ENCODE data around the gene DSCAM. TPM values are rescaled to one million over a fixed set of nuclear protein-coding genes. Genes with fewer than 3 reads are reported as not detected.

Gene DSCAM
- total and polyA plus RNA-seq, 8 donors = 0.37 TPM; not detected in 7

- no peaks in the 10 kb centered on the region for H3K9me3 ChIP-seq
- TF ChIP-seq POLR2A (IDR thresholded peaks at IDR 0.05) (no peak), POLR2AphosphoS5 (IDR thresholded peaks at IDR 0.05) (no peak), CTCF (IDR thresholded peaks at IDR 0.05) (no peak), EP300 (IDR thresholded peaks at IDR 0.05) (no peak)
- H3K4me1 ChIP-seq = no peaks in the 10 kb centered on the region
- no peak overlapping the region for H3K27ac ChIP-seq
- intact Hi-C loops (cut with DNase I; ENCODE audit: low total_unique reads) = no loop called here
- no peak overlapping the region for H3K4me3 ChIP-seq
- peaks cover 0 to 9% (median 0%) of the 10 kb centered on the region in 3 donors for H3K27me3 ChIP-seq
- H3K36me3 ChIP-seq = no peaks in the 10 kb centered on the region
- WGBS, 5 donors = 52 to 72% (median 61%) methylated on average over 3 of the region's 3 CpGs
- DNase-seq = no peak
These were observed 110.8 kb downstream of the DSCAM start for GRCh38 chr21:40736145-40736544.

DNA sequence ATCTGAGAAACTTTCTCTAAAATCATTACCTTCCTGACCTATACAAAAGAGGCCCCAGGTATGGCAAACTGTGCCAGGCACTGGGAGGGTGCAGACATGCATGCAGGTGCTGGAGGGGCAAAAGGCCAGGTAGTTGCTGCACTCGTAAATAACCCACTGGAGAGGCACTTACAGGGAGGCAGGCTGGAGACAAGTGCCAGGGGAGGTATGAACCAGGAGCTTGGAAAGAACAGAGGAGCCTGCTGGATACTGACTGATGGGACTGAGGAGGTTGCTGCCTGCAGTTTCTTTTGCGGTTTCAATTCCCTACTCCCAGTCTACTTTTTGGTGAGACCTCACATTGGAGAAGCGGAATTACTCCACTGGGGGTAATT lies 113.9 kb downstream of the DSCAM start:
- no peaks in the 10 kb centered on the region for H3K4me1 ChIP-seq
- no peaks in the 10 kb centered on the region for H3K27me3 ChIP-seq
- no peaks in the 10 kb centered on the region for H3K9me3 ChIP-seq
- H3K4me3 ChIP-seq = no peak overlapping the region
- intact Hi-C loops (cut with DNase I; ENCODE audit: low total_unique reads) = no loop called here
- H3K27ac ChIP-seq = no peak overlapping the region
- no peak for DNase-seq
- no peaks in the 10 kb centered on the region for H3K36me3 ChIP-seq
- WGBS, 5 donors = 70 to 84% (median 79%) methylated on average over 3 of the region's 3 CpGs
- TF ChIP-seq EP300 (IDR thresholded peaks at IDR 0.05) (no peak), POLR2A (IDR thresholded peaks at IDR 0.05) (no peak), CTCF (IDR thresholded peaks at IDR 0.05) (no peak), POLR2AphosphoS5 (IDR thresholded peaks at IDR 0.05) (no peak)

- no peaks in the 10 kb centered on the region for H3K36me3 ChIP-seq
- TF ChIP-seq EP300 (IDR thresholded peaks at IDR 0.05) (no peak), CTCF (IDR thresholded peaks at IDR 0.05) (no peak), POLR2AphosphoS5 (IDR thresholded peaks at IDR 0.05) (no peak), POLR2A (IDR thresholded peaks at IDR 0.05) (no peak)
- no peaks in the 10 kb centered on the region for H3K4me1 ChIP-seq
- H3K4me3 ChIP-seq = no peak overlapping the region
- no peak overlapping the region for H3K27ac ChIP-seq
- DNase-seq = no peak
- no peaks in the 10 kb centered on the region for H3K27me3 ChIP-seq
- H3K9me3 ChIP-seq = no peaks in the 10 kb centered on the region
- WGBS, 5 donors = 61 to 79% (median 66%) methylated on average over 4 of the region's 4 CpGs
- intact Hi-C loops (cut with DNase I; ENCODE audit: low total_unique reads) = no loop called here
These were observed 114.5 kb downstream of the DSCAM start for GRCh38 chr21:40732253-40733023.

- no peaks in the 10 kb centered on the region for H3K27me3 ChIP-seq
- H3K27ac ChIP-seq = no peak overlapping the region
- no peak for TF ChIP-seq POLR2AphosphoS5 (IDR thresholded peaks at IDR 0.05)
- TF ChIP-seq EP300 (IDR thresholded peaks at IDR 0.05) = no peak
- no peak for TF ChIP-seq CTCF (IDR thresholded peaks at IDR 0.05)
- no peak for TF ChIP-seq POLR2A (IDR thresholded peaks at IDR 0.05)
- H3K36me3 ChIP-seq = no peaks in the 10 kb centered on the region
- no peak overlapping the region for H3K4me3 ChIP-seq
- intact Hi-C loops (cut with DNase I; ENCODE audit: low total_unique reads) = no loop called here
- no peaks in the 10 kb centered on the region for H3K4me1 ChIP-seq
- H3K9me3 ChIP-seq = no peaks in the 10 kb centered on the region
- 73 to 97% (median 90%) methylated on average over 1 of the region's 1 CpG for WGBS, 5 donors
- no peak for DNase-seq
These were observed 115.8 kb downstream of the DSCAM start for GRCh38 chr21:40731206-40731605.
